GM21619 (cell line): ENCODE measurements around the gene STOM.
"Not testable (repeated sequence)": the region's sequence is repeated elsewhere in the genome, so short reads cannot be mapped to it uniquely, and the experiment has no call there.

Experiments used
- ATAC-seq: cut with Tn5 transposase; IDR thresholded peaks from one replicate; pipeline ENCODE4 v1.9.1; 2021; ENCODE audit not compliant: unreplicated experiment

Gene STOM, protein sequence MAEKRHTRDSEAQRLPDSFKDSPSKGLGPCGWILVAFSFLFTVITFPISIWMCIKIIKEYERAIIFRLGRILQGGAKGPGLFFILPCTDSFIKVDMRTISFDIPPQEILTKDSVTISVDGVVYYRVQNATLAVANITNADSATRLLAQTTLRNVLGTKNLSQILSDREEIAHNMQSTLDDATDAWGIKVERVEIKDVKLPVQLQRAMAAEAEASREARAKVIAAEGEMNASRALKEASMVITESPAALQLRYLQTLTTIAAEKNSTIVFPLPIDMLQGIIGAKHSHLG

DNA sequence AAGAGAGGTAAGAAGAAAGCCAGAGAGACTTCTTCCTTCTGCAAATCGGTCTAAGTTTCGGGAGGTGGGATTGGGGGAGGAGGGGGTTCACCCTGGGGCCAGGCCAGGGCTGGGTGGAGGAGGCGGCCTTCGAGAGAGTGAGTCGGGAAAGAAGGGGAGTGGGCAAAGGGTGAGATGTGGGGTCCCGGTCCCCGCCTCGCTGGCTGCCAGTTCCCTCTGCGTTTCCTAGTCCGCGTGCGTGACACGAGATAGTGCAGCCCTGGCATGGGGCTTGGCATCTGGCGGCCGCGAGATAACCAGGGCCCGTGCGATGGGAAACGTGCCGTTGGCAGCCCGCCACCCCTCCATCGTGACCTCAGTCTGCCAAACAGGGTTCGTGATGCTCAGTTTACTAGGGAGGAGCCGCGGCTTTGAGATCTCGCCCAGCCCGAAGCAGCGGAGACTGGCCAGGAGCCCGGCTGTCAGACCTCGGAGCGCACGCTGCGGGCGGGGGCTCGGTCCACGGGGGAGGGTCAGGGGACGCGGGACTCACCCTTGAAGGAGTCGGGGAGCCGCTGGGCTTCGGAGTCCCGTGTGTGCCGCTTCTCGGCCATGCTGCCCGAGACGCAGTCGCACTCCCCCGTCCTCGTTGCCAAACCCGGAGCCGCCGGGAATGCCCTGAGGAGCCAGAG is at the start of gene STOM:
TSS of gene STOM (minus strand) at position 656 of the 671 bp plus-strand sequence. CDS start at position 593, 63 bp downstream.
- ATAC-seq, result peak; percentile 47

DNA sequence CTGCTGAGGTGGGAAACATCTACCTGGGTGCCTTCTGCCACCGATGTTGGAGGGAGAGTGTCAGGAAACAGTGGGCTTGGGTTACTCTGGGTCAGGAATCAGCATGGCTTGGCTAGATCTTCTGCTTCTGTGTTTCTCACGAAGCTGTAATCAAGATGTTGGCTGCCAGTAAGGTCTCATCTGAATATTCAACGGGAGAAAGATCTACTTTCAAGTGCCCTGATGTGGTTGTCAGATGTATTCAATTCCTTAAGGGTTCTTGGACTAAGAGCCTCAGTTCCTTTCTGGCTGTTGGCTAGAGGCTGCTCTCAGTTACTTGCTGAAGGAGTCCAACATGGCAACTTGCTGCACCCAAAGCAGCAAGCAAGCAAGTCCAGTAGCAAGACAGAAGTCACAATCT is 41.9 kb upstream of the STOM start:
- ATAC-seq, result no peak

DNA sequence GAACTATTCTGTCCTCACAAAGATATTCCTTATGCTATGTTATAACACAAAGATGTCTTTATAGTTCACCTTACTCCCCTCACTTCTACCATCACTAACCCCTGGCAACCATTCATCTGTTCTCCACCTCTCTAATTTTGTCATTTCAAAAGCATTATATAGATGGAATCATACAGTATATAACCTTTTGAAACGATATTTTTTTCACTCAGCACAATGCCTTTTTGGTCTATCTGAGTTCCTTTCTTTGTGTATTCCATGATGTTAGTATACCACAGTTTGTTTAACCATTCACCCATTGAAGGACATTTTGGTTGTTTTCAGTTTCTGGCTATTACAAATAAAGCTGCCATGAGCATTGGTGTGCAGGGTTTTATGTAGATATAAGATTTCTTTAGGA is 35.8 kb upstream of the STOM start:
- ATAC-seq, result no peak

DNA sequence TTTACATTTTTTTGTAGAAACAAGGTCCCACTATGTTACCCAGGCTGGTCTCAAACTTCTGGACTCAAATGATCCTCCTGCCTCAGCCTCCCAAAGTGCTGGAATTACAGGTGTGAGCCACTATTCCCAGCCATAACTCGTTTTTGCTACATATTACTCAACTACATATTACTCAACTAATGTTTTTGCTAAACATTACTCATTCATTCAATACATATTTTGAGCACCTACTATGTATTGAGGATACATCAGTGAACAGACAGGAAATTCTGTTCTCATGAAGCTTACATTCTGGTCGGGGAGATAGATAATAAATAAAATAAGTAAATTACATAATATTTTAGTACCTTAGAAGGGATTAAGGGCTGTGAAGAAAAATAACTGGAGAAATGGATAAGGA is 34.9 kb upstream of the STOM start:
- no peak for ATAC-seq

DNA sequence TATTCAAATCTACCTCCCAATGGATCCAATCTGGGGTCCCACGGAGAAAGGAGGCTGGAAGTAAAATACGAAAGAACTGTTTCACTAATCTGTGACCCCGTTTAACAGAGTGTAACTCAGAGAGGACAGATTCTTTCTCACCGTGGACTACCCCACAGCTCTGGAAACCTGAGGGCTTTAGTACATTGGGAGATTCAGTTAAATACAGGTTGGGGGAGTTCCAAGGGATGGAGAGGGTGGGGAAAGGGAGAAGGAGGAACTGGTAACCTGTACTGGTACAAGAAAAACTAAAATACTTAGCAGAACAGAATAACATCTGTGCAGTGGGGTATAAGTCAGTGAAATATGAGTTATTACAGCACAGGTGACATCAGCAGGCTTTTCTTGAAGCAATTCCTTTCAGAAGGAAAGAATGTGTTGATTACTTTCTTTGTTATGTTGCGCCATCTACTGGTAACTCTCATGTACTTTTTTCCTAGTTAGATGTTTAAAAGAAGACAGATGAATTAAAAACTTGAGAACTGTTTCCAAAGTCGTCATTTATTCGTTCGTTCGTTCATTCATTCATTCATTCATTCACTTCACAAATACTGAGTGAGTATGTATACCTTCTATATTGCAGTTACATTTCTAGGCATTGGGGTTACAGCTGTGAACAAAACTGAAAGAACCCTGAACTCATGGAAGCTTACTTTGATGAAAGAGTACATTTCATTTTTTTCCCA is 30.0 kb upstream of the STOM start:
- ATAC-seq, result no peak

DNA sequence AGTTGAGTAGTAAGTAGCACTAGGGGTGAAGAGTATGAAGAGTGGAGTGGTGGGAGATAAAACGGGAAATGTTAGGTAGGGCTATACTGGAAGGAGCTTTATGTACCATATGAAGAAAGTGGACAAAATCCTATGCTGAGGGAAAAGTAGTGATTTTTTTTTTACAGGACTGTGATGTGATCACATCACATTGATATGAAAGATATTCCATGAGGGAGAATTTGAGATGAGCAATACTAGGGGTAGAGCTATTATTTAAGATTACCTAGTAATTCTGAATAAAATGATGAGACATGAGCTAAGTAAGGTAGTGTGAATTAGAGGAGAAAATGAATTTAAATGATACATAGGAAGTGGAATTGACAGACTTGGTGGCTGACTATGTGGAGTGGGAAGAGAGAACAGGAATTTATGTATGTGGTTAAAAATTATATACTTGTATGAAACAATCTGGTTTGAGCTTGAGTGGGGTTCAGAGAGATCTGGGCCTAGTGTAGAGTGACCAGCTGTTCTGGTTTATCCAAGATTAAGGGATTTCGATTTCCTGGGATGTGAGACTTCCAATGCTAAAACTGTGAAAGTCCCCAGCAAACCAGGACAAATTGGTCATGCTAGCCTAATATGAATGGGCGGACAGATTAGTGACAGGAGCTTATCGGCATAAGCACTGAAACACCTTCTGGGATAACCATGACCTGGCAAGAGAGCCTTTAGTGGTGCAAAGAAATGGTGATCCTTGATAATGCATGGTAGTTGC is 29.3 kb upstream of the STOM start:
- ATAC-seq, result no peak

DNA sequence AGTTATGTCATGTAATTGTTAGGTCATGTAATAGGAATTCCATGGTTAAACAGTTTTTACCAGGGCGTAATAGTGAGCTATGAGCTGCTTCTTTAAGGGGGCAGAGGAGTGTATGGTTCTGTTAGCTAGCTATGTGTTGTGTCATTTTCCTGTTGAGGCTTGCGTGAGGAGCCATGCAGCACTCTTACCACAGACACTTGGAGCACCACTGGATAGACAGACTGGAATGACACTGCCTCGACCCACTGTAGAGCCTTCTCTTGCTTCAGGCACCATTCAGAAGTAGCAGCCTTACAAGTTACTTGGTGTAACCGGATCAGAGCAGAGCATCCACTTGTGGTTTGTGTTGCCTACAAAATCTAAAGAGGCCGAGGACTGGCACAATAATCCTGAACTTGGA is 28.3 kb upstream of the STOM start:
- no peak for ATAC-seq

DNA sequence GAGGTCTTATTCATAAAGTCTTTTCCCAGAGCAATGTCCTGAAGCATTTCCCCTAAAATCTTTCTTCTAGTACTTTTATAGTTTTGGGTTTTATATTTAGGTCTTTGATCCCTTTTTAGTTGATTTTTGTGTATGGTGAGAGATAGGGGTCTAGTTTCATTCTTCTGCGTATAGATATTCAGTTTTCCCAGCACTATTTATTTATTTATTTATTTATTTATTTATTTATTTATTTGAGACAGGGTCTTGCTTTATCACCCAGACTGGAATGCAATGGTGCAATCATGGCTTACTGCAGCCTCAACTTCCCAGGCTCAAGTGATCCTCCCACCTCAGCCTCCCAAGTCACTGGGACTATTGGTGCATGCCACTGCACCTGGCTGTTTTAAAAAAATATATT is 27.2 kb upstream of the STOM start:
- not testable (repeated sequence) for ATAC-seq

DNA sequence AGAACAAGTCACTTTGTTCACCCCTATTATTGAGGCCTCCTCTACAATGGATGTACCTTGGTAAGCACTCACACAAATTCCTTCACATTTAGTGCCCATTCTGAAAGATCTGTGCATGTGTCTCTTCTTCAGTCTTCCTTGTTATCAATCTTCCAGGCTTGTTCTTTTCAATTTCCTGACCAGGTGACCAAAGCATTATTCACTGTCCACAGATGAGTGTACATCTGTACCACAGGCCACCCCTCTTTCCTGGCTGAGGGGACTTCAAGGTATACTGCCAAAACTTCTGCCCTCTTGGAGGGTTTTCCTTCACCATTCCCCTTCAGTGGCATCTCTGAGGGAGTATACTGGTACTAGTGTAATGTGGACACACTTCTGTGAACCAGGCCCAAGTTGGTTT is 25.5 kb upstream of the STOM start:
- ATAC-seq, result no peak

DNA sequence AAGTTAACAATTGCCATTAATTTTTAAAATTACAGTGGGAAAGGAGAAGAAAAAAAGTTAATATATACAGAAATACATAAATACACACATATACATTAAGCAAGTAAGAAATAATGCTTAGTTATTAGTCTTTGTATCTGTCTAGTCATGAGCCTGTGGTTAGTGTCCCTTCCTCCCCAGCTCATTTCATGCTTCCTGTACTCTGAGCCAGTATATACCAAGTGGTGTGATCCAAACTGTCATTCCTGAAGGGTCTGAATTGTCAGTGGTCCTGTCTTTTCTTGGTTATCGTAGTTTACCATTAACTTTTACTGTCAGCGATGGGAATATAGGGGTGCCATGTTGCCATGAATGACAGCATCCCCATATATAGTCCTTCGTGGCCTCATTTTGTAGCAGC is 24.2 kb upstream of the STOM start:
- no peak for ATAC-seq

DNA sequence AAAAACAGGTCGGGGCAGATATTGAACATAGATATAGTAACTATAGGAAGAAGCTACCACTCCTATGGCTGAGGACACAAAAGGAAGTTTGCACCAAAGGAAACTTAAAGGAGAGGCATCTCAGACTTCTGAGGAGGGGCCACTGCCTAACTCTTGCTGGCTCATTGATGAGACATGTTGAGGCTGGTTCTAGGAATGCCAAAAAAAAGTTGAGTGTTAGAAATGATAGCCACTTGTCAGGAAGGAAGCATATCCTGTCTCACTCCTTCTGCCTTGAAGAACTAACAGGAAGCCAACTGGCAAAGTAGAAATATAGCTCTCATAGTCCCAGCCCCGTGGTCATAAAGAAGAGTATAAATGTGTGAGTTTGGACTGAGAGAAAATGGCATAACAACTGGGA is 23.3 kb upstream of the STOM start:
- no peak for ATAC-seq

DNA sequence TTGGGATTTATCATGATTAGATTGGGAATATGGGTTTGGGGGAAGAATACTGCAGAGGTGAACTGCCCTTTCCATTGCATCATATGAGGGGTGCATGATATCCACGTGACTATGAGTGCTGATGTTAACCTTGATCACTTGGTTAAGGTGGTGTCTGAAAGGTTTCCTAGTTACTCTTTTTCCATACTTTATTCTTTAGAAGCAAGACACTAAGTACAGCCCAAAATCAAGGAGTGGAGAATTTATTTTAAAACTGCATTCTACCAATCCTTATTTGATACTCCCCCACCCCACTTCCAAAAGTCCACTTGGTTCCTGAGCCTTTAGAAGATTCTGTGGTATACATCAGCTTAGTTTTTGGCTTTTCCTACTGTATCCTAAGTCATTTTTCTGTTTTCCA is 20.3 kb upstream of the STOM start:
- ATAC-seq, result no peak

DNA sequence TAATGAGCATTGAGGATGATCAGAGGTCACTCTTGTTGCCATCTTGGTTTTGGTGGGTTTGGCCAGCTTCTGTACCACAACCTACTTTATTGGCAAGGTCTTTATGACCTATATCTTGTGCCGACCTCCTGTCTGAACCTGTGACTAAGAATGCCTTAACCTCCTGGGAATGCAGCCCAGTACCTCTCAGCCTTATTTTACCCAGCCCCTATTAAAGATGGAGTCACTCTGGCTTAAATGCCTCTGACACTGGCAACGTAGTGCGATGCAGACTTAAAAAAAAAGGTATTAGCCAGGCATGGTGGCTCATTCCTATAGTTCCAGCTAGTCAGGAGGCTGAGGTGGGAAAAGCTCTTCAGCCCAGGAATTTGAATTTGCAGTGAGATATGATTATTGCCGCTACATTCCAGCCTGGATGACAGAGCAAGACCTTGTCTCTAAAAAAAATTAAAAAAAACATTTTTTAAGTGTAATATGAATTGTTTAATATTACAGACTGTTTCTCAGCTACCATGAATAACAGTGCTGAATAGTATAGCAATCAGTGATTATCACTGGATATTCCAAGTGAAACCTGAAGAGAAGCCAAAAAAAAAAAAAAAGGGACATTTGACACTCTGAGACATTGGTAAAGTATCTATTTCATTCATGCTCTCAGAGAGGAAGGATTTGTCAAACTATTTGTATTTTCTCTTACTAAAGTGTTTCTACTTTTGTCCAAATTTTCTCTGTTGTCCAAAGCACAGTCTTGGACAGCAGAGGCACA is 18.3 kb upstream of the STOM start:
- no peak for ATAC-seq

DNA sequence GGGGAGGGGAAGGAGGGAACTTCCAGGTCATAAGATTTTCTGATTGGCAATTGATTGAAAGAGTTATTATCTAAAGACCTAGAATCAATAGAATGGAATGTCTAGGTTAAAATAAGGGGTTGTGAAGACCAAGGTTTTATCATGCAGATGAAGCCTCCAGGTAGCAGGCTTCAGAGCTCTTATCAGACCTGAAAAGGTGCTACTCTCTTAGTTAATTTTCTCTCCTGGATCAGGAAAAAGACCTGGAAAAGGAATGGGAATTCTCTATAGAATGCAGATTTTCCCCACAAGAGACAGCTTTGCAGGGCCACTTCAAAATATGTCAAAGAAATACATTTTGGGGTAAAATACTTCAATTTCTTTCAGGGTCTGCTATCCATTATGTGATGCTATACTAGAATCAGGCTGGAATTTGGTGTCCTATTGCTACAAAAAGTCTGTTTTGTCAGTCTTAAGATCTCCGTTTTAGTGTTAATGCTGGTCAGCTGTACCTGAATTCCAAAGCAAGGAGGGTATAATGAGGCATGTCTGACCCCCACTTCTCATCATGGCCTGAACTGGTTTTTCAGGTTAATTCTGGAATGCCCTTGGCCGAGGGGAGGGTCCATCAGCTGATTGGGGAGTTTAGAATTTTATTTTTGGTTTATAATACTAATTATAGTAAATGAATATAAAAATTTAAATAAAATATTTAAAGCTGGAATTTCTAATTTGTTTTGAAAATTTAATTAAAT is 16.6 kb upstream of the STOM start:
- no peak for ATAC-seq

DNA sequence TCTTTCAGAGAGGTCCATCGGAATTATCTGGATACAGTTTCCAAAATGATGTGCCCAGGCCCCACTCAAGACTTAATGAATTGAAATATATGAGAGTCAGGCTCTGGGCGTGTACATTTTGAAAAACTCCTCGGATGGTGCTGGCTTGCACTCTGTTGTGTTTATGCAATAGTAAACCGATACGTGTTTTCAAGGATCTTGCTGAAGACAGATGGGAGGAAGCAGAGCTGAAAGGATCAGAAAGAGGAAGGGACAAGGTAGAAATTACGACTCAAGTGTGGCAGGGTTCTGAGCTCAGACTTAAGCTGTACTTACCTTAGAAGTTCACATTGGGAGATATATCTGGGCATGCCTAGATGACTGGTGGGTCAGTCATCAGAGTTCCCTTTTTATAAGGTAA is 13.7 kb upstream of the STOM start:
- no peak for ATAC-seq

DNA sequence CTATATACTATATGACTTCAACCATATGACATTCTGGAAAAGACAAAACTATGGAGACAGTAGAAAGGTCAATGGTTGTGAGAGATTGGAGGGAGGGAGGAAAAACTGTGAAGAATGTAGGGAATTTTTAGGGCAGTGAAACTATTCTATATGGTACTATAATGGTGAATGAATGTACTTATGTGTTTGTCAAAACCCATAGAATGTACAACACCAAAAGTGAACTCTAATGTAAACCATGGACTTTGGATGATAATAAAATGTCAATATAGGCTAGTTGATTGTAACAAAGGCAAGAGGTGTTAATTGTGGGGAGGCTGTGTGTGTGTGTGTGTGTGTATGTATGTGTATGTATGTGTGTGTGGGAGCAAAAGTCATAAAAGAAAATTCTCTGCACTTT is 10.8 kb upstream of the STOM start:
- ATAC-seq, result no peak

DNA sequence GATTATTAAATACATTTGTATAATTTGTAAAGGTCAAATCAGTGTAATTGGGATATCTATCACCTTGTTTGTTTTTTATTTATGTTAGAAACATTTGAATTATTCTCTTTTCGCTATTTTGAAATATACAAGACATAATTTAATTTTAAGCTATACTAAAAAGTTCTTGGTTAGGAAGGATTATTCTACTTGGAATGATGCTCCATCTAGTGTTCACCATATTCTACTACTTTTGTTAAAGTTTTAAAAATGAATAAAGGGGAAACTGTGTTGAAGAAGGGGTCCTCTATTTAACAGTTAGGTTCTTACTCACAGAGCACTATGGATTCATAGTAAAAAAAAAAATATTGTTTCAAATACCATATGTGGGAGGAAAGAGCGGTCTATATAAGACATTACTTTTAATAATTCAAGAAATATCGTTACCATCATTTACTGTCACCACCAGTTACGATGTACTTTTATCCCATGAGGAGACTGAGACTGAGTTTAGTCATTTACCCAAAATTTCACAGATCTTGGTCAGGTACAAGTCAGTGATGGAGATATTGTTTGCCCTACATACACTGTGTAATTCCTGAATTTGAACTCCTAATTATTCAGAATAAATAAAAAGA is 6.3 kb upstream of the STOM start:
- no peak for ATAC-seq

DNA sequence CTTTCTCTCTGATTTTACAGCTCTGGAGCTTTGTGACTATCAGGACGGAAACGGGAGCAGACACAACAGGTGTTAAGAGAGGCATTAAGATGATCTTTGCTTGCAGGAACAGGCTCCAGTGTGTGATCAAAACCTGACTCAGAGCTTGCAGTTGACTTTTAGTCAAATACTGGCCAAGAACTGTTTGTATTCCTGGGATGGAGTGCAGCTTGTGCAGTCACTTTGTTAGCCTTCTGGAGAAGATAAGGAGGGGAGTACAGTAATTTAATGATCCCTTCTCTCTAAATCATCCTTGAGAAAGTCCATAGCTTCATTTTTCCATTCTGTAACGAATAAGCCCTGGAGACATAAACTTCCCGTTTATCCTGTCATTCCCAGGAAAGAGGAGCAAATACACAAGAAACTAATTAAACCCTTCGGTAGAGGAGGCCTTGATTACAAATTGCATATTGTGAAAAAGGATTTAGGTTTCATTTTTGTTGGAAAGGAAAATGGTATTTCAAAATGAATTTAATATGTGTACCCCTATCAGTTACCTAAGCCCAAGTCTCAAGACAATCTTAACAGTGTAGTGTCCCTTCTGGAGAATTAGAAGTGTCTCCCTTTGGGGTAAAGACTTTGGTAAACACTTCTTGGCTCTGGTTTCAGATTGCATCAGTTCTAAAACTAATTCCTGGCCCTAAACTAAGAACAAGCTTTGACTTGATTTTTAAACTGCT is 3.1 kb upstream of the STOM start:
- no peak for ATAC-seq
